Hepatocyte (in vitro differentiated cells): Measurements from ENCODE around the gene STARD8.

Experiments
- CTCF ChIP-seq: fragments of 200-600 bp; sonication (generic); IDR thresholded peaks from 2 replicates; pipeline ENCODE4 v1.5.1; 2016; ENCODE audit warnings: antibody characterized with exemption, mild to moderate bottlenecking; ENCODE audit not compliant: poor library complexity
- EZH2 ChIP-seq: fragments of 200-600 bp; sonication (generic); IDR thresholded peaks from 2 replicates; pipeline ENCODE4 v1.6.1; 2016; ENCODE audit warnings: antibody characterized with exemption, mild to moderate bottlenecking, borderline replicate concordance
- EZH2phosphoT487 ChIP-seq: fragments of 200-600 bp; sonication (generic); IDR thresholded peaks from one replicate; pipeline ENCODE4 v1.6.1; 2018; ENCODE audit warnings: antibody characterized with exemption, mild to moderate bottlenecking, low read depth, moderate library complexity; ENCODE audit not compliant: unreplicated experiment, severe bottlenecking

GRCh38 chrX:68703369-68703768 lies 55.9 kb downstream of the STARD8 start:
- TF ChIP-seq CTCF, result no peak
- TF ChIP-seq EZH2phosphoT487, result no peak
- TF ChIP-seq EZH2, result no peak
